K562 (cell line): Measurements from ENCODE around the gene ZBTB43. TPM values are rescaled to one million over a fixed set of nuclear protein-coding genes. Genes with fewer than 3 reads are reported as not detected.

Experiments used
- ATAC-seq: fragments of 200-7000 bp; cut with Tn5 transposase; 3 replicates; pipeline ENCODE4 v1.9.1; 2020; ENCODE audit warnings: moderate library complexity
- BruUV-seq: library from RNA; stranded (reverse); fragments of 400-500 nt; replicated peaks from 2 replicates; lab custom pipeline; 2021; lab: Mats Ljungman, UMichigan
- CTCF ChIA-PET: fragments of 300-600 bp; formaldehyde crosslinking; extraction: SDS; loops from one replicate; lab custom pipeline; 2021; ENCODE audit warnings: low intra/inter-chr PET ratio; lab: Yijun Ruan, JAX
- POLR2A ChIA-PET: fragments of 300-600, 350-650 bp; sonication (Branson Sonifier 250); formaldehyde crosslinking; extraction: SDS; loops from one replicate; lab custom pipeline; 2021; ENCODE audit warnings: antibody characterized with exemption, inconsistent platforms; lab: Yijun Ruan, JAX
- DNase-seq, 4 experiments: peaks; one replicate each; pipeline versions ENCODE4 v3.0.0 to v3.0.0-alpha.2; 2011 to 2018; ENCODE audit warnings: low spot score in 3 of 4, mixed read lengths in 3 of 4; ENCODE audit errors: extremely low read depth in 1 of 4
- FAIRE-seq: peaks from 2 replicates; lab custom pipeline; 2011; peaks lifted over from hg19 to GRCh38; lab: Jason Lieb, UNC
- H2AFZ ChIP-seq: 2 replicates; pipeline ENCODE4 v1.6.0; 2011; ENCODE audit warnings: low read depth, low read length, control low read depth, inconsistent platforms
- H3K27ac ChIP-seq: fragments of 200-600 bp; 3 replicates; pipeline ENCODE4 v1.8.0; 2011; ENCODE audit warnings: low read depth, mild to moderate bottlenecking, control low read depth, inconsistent platforms, low read length, moderate library complexity, mixed read lengths; ENCODE audit errors: extremely low read depth
- H3K27me3 ChIP-seq, 2 experiments: fragments of 300-600 bp in 1 of 2; 2 replicates in 1 of 2; 3 replicates in 1 of 2; pipeline versions ENCODE4 v1.6.0 to v1.8.0; 2011; ENCODE audit warnings: inconsistent platforms in 2 of 2, low read length in 2 of 2, mild to moderate bottlenecking in 1 of 2, mixed read lengths in 1 of 2, moderate library complexity in 1 of 2; ENCODE audit not compliant: control insufficient read depth in 2 of 2, insufficient read depth in 2 of 2
- H3K36me3 ChIP-seq: fragments of 300-600 bp; 3 replicates; pipeline ENCODE4 v1.8.0; 2011; ENCODE audit warnings: mild to moderate bottlenecking, low read length, inconsistent platforms; ENCODE audit not compliant: control insufficient read depth, insufficient read depth
- H3K4me1 ChIP-seq, 2 experiments: fragments of 200-600 bp in 1 of 2; replicated peaks in 1 of 2; 2 replicates in 1 of 2; 3 replicates in 1 of 2; pipeline versions ENCODE4 v1.5.1 to v1.8.0; 2011; ENCODE audit warnings: inconsistent platforms in 2 of 2, low read length in 2 of 2, mild to moderate bottlenecking in 1 of 2, mixed read lengths in 1 of 2, moderate library complexity in 1 of 2; ENCODE audit not compliant: control insufficient read depth in 2 of 2, insufficient read depth in 2 of 2
- H3K4me2 ChIP-seq: 2 replicates; pipeline ENCODE4 v1.6.1; 2011; ENCODE audit warnings: low read length, control low read depth, inconsistent platforms, mixed read lengths; ENCODE audit not compliant: insufficient read depth
- H3K4me3 ChIP-seq: fragments of 200-600 bp; sonication (generic), shearing (Covaris generic); 2 replicates; pipeline ENCODE4 v1.5.1; 2016; ENCODE audit warnings: control low read depth, inconsistent platforms
- H3K79me2 ChIP-seq: fragments of 200-600 bp; 3 replicates; pipeline ENCODE4 v1.8.0; 2011; ENCODE audit warnings: low read length, inconsistent platforms; ENCODE audit not compliant: control insufficient read depth, insufficient read depth
- H3K9ac ChIP-seq, 2 experiments: 2 replicates each; pipeline versions ENCODE4 v1.6.0 to v1.6.1; 2011; ENCODE audit warnings: low read depth in 2 of 2, low read length in 2 of 2, control low read depth in 1 of 2, inconsistent platforms in 1 of 2, mild to moderate bottlenecking in 1 of 2, mixed read lengths in 1 of 2; ENCODE audit not compliant: insufficient read depth in 1 of 2
- H3K9me1 ChIP-seq: one replicate; pipeline ENCODE4 v1.6.0; 2011; ENCODE audit warnings: inconsistent platforms, mild to moderate bottlenecking, low read length, moderate library complexity; ENCODE audit not compliant: control insufficient read depth, insufficient read depth
- H3K9me3 ChIP-seq: replicated peaks from 2 replicates; pipeline ENCODE4 v1.5.1; 2011; ENCODE audit warnings: low read depth, low read length, inconsistent platforms; ENCODE audit not compliant: control insufficient read depth, insufficient read depth
- H4K20me1 ChIP-seq: replicated peaks from 2 replicates; pipeline ENCODE4 v1.6.1; 2011; ENCODE audit warnings: low read length, inconsistent platforms, mixed read lengths; ENCODE audit not compliant: control insufficient read depth, insufficient read depth
- DMBX1 ChIP-seq: fragments of 250-450 bp; sonication (Bioruptor Pico); IDR thresholded peaks from 2 replicates; pipeline ENCODE4 v1.8.0; 2022; ENCODE audit warnings: inconsistent platforms, mild to moderate bottlenecking, moderate library complexity, borderline replicate concordance
- WGBS: fragments of 100-300 bp; shearing (Covaris generic); methylation state at CpG from one replicate; pipeline ENCODE4 v1.1.6; 2016; ENCODE audit warnings: low coverage, mixed read lengths; ENCODE audit not compliant: insufficient coverage; ENCODE audit errors: missing lambda C conversion rate; 5-methylcytosine and 5-hydroxymethylcytosine counted together
- in situ Hi-C: fragments of 300-500 bp; cut with MboI; formaldehyde crosslinking; loops from 4 replicates; pipeline ENCODE4 v1.15.0; 2018; ENCODE audit warnings: inconsistent platforms, mixed read lengths
- intact Hi-C: fragments of 100-400 bp; cut with micrococcal nuclease; formaldehyde crosslinking; loops from 2 replicates; pipeline ENCODE4 v1.14.2; 2022
- polyA plus RNA-seq, 8 experiments: library from polyadenylated mRNA; depleted of rRNA in 4 of 8; stranded (reverse) in 5 of 8; unstranded in 3 of 8; fragments of >200 nt; fragmentation: Nextera tagmentation in 2 of 8; fragmentation: Illumina TruSeq in 1 of 8; extraction: Ambion mirVana in 2 of 8; extraction: Trizol in 1 of 8; gene quantifications; 2 replicates each; pipeline versions ENCODE4 v1.2.1 to v1.2.3, GENCODE V29; 2011 to 2014; ENCODE audit warnings: inconsistent platforms in 1 of 8, missing spikeins in 1 of 8
- total RNA-seq, 7 experiments: library from RNA; depleted of rRNA in 6 of 7; stranded (reverse); fragments of >200 nt in 6 of 7; fragmentation: Illumina TruSeq in 2 of 7; extraction: Trizol in 2 of 7; gene quantifications; 2 replicates each; pipeline versions ENCODE4 v1.2.1 to v1.2.3, GENCODE V29; 2011 to 2021; ENCODE audit warnings: low replicate concordance in 1 of 7
- TF ChIP-seq, protein P1 (sequence below): fragments of 450-650 bp; formaldehyde crosslinking; IDR thresholded peaks from 2 replicates; pipeline ENCODE4 v1.4.0; 2020; ENCODE audit warnings: mild to moderate bottlenecking, moderate library complexity
- TF ChIP-seq, protein P2 (sequence below): fragments of 450-650 bp; formaldehyde crosslinking; IDR thresholded peaks from 2 replicates; pipeline ENCODE4 v1.4.0; 2022; ENCODE audit warnings: missing genetic modification characterization
- TF ChIP-seq, protein P3 (sequence below), 2 experiments: fragments of 450-650 bp; formaldehyde crosslinking in 1 of 2; IDR thresholded peaks; 2 replicates each; pipeline versions ENCODE4 v1.4.0 to v1.6.1; 2014 to 2020; ENCODE audit warnings: mild to moderate bottlenecking in 2 of 2, borderline replicate concordance in 1 of 2, low read depth in 1 of 2
- TF ChIP-seq, protein P4 (sequence below): IDR thresholded peaks from 2 replicates; pipeline ENCODE4 v1.6.1; 2011; ENCODE audit not compliant: insufficient read length; ENCODE audit errors: extremely low read depth
- TF ChIP-seq, protein P5 (sequence below): fragments of 250-450 bp; sonication (Bioruptor Pico); IDR thresholded peaks from 2 replicates; pipeline ENCODE4 v1.6.1; 2021; ENCODE audit warnings: mild to moderate bottlenecking

The ZBTB43 gene
- total and polyA plus RNA-seq, 9 of the 15 experiments (the other 6 are each of a cell fraction or from before 2014, with no cell fraction given), result 3.9 to 17.2 (median 9.1) TPM

DNA sequence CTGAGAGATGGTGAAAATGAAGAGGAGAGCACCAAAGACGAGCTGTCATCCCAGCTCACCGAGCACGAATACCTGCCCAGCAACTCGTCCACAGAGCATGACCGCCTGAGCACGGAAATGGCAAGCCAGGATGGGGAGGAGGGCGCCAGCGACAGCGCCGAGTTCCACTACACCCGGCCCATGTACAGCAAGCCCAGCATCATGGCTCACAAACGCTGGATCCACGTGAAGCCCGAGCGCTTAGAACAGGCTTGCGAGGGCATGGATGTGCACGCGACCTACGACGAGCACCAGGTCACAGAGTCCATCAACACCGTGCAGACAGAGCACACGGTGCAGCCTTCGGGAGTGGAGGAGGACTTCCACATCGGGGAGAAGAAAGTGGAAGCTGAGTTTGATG is 28.2 kb downstream of the ZBTB43 start:
- H3K27me3 ChIP-seq, result no peaks in the 10 kb centered on the region
- no peaks in the 10 kb centered on the region for H3K9me3 ChIP-seq
- TF ChIP-seq, protein P1, sequence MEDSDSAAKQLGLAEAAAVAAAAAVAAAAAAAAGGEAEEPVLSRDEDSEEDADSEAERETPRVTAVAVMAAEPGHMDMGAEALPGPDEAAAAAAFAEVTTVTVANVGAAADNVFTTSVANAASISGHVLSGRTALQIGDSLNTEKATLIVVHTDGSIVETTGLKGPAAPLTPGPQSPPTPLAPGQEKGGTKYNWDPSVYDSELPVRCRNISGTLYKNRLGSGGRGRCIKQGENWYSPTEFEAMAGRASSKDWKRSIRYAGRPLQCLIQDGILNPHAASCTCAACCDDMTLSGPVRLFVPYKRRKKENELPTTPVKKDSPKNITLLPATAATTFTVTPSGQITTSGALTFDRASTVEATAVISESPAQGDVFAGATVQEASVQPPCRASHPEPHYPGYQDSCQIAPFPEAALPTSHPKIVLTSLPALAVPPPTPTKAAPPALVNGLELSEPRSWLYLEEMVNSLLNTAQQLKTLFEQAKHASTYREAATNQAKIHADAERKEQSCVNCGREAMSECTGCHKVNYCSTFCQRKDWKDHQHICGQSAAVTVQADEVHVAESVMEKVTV (CRISPR knock-in tag), result no peak
- TF ChIP-seq, protein P2, sequence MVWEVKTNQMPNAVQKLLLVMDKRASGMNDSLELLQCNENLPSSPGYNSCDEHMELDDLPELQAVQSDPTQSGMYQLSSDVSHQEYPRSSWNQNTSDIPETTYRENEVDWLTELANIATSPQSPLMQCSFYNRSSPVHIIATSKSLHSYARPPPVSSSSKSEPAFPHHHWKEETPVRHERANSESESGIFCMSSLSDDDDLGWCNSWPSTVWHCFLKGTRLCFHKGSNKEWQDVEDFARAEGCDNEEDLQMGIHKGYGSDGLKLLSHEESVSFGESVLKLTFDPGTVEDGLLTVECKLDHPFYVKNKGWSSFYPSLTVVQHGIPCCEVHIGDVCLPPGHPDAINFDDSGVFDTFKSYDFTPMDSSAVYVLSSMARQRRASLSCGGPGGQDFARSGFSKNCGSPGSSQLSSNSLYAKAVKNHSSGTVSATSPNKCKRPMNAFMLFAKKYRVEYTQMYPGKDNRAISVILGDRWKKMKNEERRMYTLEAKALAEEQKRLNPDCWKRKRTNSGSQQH (CRISPR knock-in tag), result no peak
- TF ChIP-seq, protein P3, sequence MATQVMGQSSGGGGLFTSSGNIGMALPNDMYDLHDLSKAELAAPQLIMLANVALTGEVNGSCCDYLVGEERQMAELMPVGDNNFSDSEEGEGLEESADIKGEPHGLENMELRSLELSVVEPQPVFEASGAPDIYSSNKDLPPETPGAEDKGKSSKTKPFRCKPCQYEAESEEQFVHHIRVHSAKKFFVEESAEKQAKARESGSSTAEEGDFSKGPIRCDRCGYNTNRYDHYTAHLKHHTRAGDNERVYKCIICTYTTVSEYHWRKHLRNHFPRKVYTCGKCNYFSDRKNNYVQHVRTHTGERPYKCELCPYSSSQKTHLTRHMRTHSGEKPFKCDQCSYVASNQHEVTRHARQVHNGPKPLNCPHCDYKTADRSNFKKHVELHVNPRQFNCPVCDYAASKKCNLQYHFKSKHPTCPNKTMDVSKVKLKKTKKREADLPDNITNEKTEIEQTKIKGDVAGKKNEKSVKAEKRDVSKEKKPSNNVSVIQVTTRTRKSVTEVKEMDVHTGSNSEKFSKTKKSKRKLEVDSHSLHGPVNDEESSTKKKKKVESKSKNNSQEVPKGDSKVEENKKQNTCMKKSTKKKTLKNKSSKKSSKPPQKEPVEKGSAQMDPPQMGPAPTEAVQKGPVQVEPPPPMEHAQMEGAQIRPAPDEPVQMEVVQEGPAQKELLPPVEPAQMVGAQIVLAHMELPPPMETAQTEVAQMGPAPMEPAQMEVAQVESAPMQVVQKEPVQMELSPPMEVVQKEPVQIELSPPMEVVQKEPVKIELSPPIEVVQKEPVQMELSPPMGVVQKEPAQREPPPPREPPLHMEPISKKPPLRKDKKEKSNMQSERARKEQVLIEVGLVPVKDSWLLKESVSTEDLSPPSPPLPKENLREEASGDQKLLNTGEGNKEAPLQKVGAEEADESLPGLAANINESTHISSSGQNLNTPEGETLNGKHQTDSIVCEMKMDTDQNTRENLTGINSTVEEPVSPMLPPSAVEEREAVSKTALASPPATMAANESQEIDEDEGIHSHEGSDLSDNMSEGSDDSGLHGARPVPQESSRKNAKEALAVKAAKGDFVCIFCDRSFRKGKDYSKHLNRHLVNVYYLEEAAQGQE (IDR thresholded peaks at IDR 0.05; ENCODE audit: borderline replicate concordance), result no peak
- TF ChIP-seq, protein P3 (CRISPR knock-in tag; IDR thresholded peaks at IDR 0.05; ENCODE audit: low read depth), result no peak
- TF ChIP-seq, protein P4, sequence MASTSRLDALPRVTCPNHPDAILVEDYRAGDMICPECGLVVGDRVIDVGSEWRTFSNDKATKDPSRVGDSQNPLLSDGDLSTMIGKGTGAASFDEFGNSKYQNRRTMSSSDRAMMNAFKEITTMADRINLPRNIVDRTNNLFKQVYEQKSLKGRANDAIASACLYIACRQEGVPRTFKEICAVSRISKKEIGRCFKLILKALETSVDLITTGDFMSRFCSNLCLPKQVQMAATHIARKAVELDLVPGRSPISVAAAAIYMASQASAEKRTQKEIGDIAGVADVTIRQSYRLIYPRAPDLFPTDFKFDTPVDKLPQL, result no peak
- TF ChIP-seq DMBX1, result no peak
- TF ChIP-seq, protein P5, sequence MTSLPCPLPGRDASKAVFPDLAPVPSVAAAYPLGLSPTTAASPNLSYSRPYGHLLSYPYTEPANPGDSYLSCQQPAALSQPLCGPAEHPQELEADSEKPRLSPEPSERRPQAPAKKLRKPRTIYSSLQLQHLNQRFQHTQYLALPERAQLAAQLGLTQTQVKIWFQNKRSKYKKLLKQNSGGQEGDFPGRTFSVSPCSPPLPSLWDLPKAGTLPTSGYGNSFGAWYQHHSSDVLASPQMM (CRISPR knock-in tag), result no peak
- TF ChIP-seq, all 486 proteins: peak for 0
- ATAC-seq (no peak), DNase-seq (no peak), FAIRE-seq (no peak)
- Histone ChIP-seq H3K4me3 (no peak overlapping the region), H3K4me1 (no peaks in the 10 kb centered on the region; a peak in 1 of 5 replicates), H2AFZ (no peak overlapping the region), H3K4me2 (no peak overlapping the region), H3K79me2 (peaks cover 29% of the 10 kb centered on the region), H3K9ac (no peak overlapping the region), H4K20me1 (no peaks in the 10 kb centered on the region), H3K36me3 (peaks cover 53% of the 10 kb centered on the region), H3K9me1 (no peaks in the 10 kb centered on the region), H3K27ac (no peak overlapping the region)
- intact Hi-C loops (no loop called here), in situ Hi-C loops (no loop called here)
- ChIA-PET POLR2A (interaction anchor here (0.6 to 1.9 kb wide), 3 partner anchors 9 to 332 kb away, joined by 3 to 8 read pairs (median 5); no protein-coding TSS in a partner anchor), CTCF (no interaction called here)
- WGBS, result 96% methylated on average over 14 of the region's 24 CpGs
- no TSS peak for BruUV-seq
